ENCODE results near the gene S1PR4.

DNA sequence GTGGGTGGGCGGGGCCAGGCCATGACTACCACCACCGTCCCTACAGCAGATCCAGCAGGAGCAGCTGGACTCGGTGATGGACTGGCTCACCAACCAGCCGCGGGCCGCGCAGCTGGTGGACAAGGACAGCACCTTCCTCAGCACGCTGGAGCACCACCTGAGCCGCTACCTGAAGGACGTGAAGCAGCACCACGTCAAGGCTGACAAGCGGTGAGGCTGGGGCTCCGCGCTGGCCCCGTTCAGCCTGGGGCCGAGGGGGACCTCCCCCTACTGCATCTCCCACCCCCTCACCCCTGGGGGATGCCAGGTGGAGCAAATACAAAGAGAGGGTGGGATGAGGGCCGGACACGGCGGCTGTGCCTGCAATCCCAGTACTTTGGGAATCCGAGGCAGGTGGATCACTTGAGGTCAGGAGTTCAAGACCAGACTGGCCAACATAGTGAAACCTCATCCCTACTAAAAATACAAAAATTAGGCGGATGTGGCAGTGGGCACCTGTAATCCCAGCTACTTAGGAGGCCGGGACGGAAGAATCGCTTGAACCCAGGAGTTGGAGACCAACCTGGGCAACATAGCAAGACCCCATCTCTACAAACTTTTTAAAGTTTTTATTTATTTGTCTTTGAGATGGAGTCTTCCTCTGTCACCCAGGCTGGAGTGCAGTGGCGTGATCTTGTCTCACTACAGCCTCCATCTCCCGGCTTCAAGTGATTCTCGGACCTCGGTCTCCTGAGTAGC is 27.8 kb downstream of the S1PR4 start:
- TF ChIP-seq, protein P1, sequence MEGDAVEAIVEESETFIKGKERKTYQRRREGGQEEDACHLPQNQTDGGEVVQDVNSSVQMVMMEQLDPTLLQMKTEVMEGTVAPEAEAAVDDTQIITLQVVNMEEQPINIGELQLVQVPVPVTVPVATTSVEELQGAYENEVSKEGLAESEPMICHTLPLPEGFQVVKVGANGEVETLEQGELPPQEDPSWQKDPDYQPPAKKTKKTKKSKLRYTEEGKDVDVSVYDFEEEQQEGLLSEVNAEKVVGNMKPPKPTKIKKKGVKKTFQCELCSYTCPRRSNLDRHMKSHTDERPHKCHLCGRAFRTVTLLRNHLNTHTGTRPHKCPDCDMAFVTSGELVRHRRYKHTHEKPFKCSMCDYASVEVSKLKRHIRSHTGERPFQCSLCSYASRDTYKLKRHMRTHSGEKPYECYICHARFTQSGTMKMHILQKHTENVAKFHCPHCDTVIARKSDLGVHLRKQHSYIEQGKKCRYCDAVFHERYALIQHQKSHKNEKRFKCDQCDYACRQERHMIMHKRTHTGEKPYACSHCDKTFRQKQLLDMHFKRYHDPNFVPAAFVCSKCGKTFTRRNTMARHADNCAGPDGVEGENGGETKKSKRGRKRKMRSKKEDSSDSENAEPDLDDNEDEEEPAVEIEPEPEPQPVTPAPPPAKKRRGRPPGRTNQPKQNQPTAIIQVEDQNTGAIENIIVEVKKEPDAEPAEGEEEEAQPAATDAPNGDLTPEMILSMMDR (IDR thresholded peaks at IDR 0.05; ENCODE audit: low read depth, low read length, poor library complexity, severe bottlenecking): no peak
- TF ChIP-seq EZH2phosphoT487 (IDR thresholded peaks at IDR 0.05; ENCODE audit: borderline replicate concordance, low read length): no peak

All from DOHH2 (cell line).